NCI-H1092 (cell line): ENCODE data around the gene TEX52.
"Not testable (repeated sequence)": the region's sequence is repeated elsewhere in the genome, so short reads cannot be mapped to it uniquely, and the experiment has no call there.

Experiments used
- DNase-seq: peaks from one replicate; lab custom pipeline; 2025; lab: John Stamatoyannopoulos, UW

TEX52 gene

GRCh38 chr12:2857021-2857431 lies at the start of gene TEX52:
Gene TEX52, minus strand, starts transcription at chr12:2857039. Its CDS starts 13 bp downstream, at chr12:2857026.
- peak; percentile 42 for DNase-seq

GRCh38 chr12:2904260-2904659 lies 47.4 kb upstream of the TEX52 start:
- DNase-seq, result no peak

GRCh38 chr12:2902272-2902880 lies 45.5 kb upstream of the TEX52 start:
- DNase-seq, result peak; percentile 81

- DNase-seq, result no peak
Observed at GRCh38 chr12:2900642-2901041, 43.8 kb upstream of the TEX52 start.

- DNase-seq, result no peak
Observed at GRCh38 chr12:2897418-2897817, 40.6 kb upstream of the TEX52 start.

GRCh38 chr12:2895511-2895910 lies 38.7 kb upstream of the TEX52 start:
- DNase-seq, result no peak

- no peak for DNase-seq
Observed at GRCh38 chr12:2895051-2895451, 38.2 kb upstream of the TEX52 start.

GRCh38 chr12:2893007-2893406 lies 36.2 kb upstream of the TEX52 start:
- no peak for DNase-seq

- no peak for DNase-seq
Observed at GRCh38 chr12:2892246-2892645, 35.4 kb upstream of the TEX52 start.

GRCh38 chr12:2891240-2892053 lies 34.6 kb upstream of the TEX52 start:
- DNase-seq, result peak; percentile 38

- peak; percentile 99 for DNase-seq
Observed at GRCh38 chr12:2890388-2891239, 33.8 kb upstream of the TEX52 start, which contains the start of gene TULP3. Gene TULP3, plus strand, starts transcription at chr12:2890891. Its CDS starts 57 bp downstream, at chr12:2890948.

- DNase-seq, result no peak
Observed at GRCh38 chr12:2890001-2890387, 33.2 kb upstream of the TEX52 start.

- no peak for DNase-seq
Observed at GRCh38 chr12:2886768-2887450, 30.1 kb upstream of the TEX52 start.

- no peak for DNase-seq
Observed at GRCh38 chr12:2884810-2885209, 28.0 kb upstream of the TEX52 start.

GRCh38 chr12:2879853-2880252 lies 23.0 kb upstream of the TEX52 start:
- no peak for DNase-seq

GRCh38 chr12:2877953-2878732 lies 21.3 kb upstream of the TEX52 start:
- DNase-seq, result peak; percentile 69

- DNase-seq, result peak; percentile 86
Observed at GRCh38 chr12:2877047-2877952, 20.5 kb upstream of the TEX52 start, which contains the start of the genes FOXM1 and RHNO1. Gene FOXM1, minus strand, starts transcription at chr12:2877174. Its CDS starts 2,696 bp downstream, at chr12:2874478. Gene RHNO1, plus strand, starts transcription at chr12:2877223. Its CDS starts 8,144 bp downstream, at chr12:2885367.

- no peak for DNase-seq
Observed at GRCh38 chr12:2876431-2877046, 19.7 kb upstream of the TEX52 start.

- DNase-seq, result not testable (repeated sequence)
Observed at GRCh38 chr12:2868986-2869632, 12.3 kb upstream of the TEX52 start.
